ENCODE results near the gene NDUFC2.
"Not testable (repeated sequence)": the region's sequence is repeated elsewhere in the genome, so short reads cannot be mapped to it uniquely, and the experiment has no call there.

Gene NDUFC2

DNA sequence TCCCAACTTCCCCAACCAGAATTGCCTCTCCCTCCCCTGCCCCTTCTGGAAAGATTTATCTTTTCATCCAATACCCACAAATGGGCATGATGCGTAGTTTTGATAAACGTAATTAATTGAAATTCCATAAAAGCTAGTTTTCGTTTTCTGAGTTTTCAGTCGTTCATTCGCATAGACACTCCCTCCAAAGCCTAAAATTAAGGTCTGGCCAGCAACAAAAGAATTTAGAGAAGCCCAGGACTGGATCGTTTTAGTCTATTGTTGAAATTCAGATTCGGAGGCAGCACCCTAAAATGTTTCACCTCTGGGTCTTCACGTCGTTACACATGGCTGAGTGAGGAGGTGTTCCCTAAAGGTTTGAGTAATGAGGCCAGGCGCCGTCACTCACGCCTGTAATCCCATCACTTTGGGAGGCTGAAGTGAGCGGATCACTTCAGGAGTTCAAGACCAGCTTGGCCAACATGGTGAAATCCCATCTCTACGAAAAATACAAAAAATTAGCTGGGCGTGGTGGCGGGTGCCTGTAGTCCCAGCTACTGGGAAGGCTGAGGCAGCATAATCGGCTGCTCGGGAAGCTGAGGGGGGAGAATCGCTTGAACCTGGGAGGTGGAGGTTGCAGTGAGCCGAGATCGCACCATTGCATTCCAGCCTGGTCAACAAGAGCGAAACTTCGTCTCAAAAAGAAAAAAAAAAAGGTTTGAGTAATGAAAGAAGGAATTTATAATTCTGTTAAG lies 589 bp upstream of the NDUFC2 start:
- no peak for DNase-seq (ENCODE audit: low read depth)

- DNase-seq (ENCODE audit: low read depth) = no peak
Observed at GRCh38 chr11:78078218-78079167, 1.2 kb downstream of the NDUFC2 start.

DNA sequence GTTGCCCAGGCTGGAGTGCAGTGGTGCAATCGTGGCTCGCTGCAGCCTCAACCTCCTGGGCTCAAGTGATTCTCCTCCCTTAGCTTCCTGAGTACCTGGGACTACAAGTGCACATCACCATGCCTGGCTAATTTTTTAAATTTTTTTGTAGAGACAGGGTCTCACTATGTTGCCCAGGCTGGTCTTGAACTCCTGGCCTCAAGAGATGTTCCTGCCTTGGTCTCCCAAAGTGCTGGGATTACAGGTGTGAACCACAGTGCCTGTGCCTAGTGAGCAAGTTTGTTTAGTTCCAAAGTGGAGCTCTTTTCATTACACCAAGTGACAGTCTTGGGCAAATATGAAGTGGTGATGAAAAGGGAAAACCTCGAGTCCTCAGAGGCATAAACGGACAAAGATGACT lies 2.1 kb downstream of the NDUFC2 start:
- DNase-seq (ENCODE audit: low read depth) = not testable (repeated sequence)

- DNase-seq (ENCODE audit: low read depth) = no peak
Observed at GRCh38 chr11:78076733-78077403, 2.8 kb downstream of the NDUFC2 start.

- no peak for DNase-seq (ENCODE audit: low read depth)
Observed at GRCh38 chr11:78074756-78075155, 4.9 kb downstream of the NDUFC2 start.

- no peak for DNase-seq (ENCODE audit: low read depth)
Observed at GRCh38 chr11:78072455-78072854, 7.2 kb downstream of the NDUFC2 start.

DNA sequence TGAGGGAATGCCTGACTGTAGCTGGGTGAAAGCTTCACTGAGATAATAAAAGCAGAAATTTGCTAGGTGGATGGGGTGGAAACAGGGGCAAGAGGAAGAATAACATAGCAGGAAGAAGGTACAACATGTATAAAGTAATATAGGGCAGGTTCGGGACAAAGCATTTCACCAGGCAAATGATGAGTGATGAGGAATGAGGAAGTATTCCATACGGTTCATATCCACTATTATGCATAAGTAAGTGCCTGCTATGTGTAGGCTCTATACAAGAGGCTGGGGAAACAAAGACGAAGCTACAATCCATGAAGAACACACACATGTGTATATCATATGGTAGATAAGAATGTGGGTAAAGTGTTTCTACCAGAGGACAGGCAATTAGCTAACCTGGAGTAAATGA lies 7.9 kb downstream of the NDUFC2 start:
- DNase-seq (ENCODE audit: low read depth) = no peak

DNA sequence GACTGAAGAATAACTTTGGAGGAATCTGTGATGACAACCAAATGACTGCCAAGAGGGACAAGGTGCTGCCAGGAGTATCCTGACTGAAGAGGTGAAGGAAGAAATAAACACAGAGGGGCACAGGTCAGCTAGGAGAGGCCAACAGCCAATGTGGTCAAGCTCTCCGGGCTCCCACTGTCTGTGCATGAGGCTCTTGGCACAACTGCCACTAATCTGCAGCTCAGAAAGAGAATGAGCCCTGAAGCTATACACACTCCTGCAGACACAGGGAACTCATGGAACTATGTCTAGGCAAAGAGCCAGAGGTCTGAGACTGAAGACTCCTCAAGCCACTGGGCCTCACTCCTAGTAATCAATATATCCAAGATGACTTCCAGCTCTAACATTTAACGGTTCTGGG lies 9.0 kb downstream of the NDUFC2 start:
- DNase-seq (ENCODE audit: low read depth) = no peak

- no peak for DNase-seq (ENCODE audit: low read depth)
Observed at GRCh38 chr11:78069465-78069864, 10.2 kb downstream of the NDUFC2 start.

DNA sequence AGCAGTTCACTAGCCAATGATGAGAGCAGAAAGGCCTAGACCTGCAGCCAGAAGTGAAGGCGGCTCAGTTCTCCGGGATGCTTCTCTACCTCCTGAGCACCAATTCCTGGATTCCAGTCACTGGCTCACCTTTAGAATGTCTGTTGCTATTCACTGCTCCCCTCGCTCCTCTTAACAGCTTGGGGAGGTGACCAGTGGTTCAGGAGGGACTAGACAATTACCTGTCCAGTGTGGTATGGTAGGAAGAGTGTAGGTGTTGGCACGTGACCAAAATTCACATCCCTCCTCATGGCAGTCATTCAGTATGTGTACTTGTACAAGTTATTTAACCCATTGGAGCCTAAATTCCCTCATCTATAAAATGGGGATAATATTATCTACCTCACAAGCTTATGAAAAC lies 12.0 kb downstream of the NDUFC2 start:
- no peak for DNase-seq (ENCODE audit: low read depth)

GRCh38 chr11:78066471-78066870 lies 13.2 kb downstream of the NDUFC2 start:
- no peak for DNase-seq (ENCODE audit: low read depth)

- no peak for DNase-seq (ENCODE audit: low read depth)
Observed at GRCh38 chr11:78065203-78065602, 14.5 kb downstream of the NDUFC2 start.

GRCh38 chr11:78063440-78064181 lies 16.1 kb downstream of the NDUFC2 start, which contains the start of gene THRSP:
THRSP (plus strand) TSS chr11:78063861; CDS start chr11:78063882, 21 bp downstream.
- DNase-seq (ENCODE audit: low read depth) = no peak

DNA sequence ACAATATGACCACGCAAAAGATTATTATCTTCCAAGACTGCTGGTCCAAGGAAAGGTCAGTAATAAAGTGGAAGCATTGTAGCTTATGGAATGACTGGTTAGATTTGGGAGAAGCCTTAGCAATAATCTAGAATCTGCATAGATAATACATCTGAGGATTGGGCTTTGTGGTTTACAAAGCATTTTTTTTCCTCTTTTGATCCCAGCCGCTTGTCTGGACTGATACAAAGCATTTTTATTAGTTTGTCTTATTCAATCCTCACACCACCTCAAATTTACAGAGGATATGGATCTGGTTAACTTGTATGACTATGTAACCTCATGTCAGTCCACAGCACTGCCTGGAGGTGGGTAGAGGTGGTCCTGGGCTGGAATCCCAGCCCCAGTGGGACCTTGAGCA lies 17.0 kb downstream of the NDUFC2 start:
- no peak for DNase-seq (ENCODE audit: low read depth)

- DNase-seq (ENCODE audit: low read depth) = no peak
Observed at GRCh38 chr11:78061921-78062311, 17.7 kb downstream of the NDUFC2 start.

- DNase-seq (ENCODE audit: low read depth) = no peak
Observed at GRCh38 chr11:78061088-78061920, 18.4 kb downstream of the NDUFC2 start.

DNA sequence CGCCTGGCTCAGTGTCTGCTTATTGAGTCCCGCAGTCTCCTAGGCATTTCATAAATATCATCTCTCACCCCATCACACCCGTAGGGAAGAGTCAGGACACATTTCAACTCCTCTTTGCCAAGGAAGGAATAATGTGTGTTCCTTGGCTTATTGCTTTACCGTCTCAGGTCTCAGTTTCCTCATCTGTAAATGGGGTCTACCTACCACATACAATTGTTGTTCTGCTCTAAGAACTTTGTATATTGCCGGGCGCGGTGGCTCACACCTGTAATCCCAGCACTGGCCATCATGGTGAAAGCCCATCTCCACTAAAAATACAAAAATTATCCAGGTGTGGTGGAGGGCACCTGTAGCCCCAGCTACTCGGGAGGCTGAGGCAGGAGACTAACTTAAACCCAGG lies 19.1 kb downstream of the NDUFC2 start:
- no peak for DNase-seq (ENCODE audit: low read depth)

DNA sequence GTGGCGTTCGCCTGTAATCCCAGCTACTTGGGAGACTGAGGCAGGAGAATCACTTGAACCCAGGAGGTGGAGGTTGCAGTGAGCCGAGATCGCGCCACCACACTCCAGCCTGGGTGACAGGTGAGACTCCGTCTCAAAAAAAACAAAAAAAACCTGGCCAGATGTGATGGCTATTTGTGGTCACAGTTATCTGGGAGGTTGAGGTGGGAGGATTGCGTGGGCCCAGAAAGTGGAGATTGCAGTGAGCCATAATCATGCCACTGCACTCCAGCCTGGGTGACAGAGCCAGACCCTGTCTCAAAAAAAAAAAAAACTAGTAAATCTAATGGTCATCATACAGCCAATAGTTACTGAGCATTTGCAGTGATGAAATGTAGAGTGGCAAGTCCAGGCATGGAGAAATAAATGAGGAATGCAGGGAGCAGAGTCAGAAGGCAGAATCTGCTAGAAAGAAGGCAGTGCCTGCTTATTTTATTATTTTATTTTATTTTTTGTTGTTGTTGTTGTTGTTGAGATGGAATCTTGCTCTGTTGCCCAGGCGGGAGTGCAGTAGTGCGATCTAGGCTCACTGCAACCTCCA lies 19.8 kb downstream of the NDUFC2 start:
- not testable (repeated sequence) for DNase-seq (ENCODE audit: low read depth)

GRCh38 chr11:78057462-78058055 lies 22.1 kb downstream of the NDUFC2 start:
- DNase-seq (ENCODE audit: low read depth) = no peak

GRCh38 chr11:78056093-78056492 lies 23.6 kb downstream of the NDUFC2 start:
- no peak for DNase-seq (ENCODE audit: low read depth)

Measured in HS-5 (cell line).